GM12864 (cell line): ENCODE data around the gene NEDD9.

Experiments used
- DNase-seq: peaks from one replicate; pipeline ENCODE4 v3.0.0-alpha.2; 2011; ENCODE audit warnings: low read depth
- H3K4me3 ChIP-seq: 2 replicates; pipeline ENCODE4 v1.5.1; 2011; ENCODE audit warnings: mild to moderate bottlenecking, low read depth, low read length, control low read depth
- CTCF ChIP-seq: IDR thresholded peaks from 2 replicates; pipeline ENCODE4 v1.5.1; 2011; ENCODE audit warnings: low read depth, mild to moderate bottlenecking, moderate library complexity, low read length, control low read depth, inconsistent platforms; ENCODE audit errors: missing control alignments

NEDD9 gene

GRCh38 chr6:11201772-11202512 lies 30.5 kb downstream of the NEDD9 start:
- TF ChIP-seq CTCF: no peak
- no peak for DNase-seq

GRCh38 chr6:11201015-11201414 lies 31.5 kb downstream of the NEDD9 start:
- H3K4me3 ChIP-seq: no peak overlapping the region
- TF ChIP-seq CTCF: no peak
- DNase-seq: no peak

More at GRCh38 chr6:11201772-11202512, 30.5 kb downstream of the NEDD9 start:
- no peak overlapping the region for H3K4me3 ChIP-seq

- TF ChIP-seq CTCF: no peak
- DNase-seq: no peak
- no peak overlapping the region for H3K4me3 ChIP-seq
These were observed 32.1 kb downstream of the NEDD9 start for GRCh38 chr6:11200356-11200755.

- TF ChIP-seq CTCF: no peak
- DNase-seq: no peak
- no peak overlapping the region for H3K4me3 ChIP-seq
These were observed 33.5 kb downstream of the NEDD9 start for GRCh38 chr6:11198663-11199603.

GRCh38 chr6:11197850-11198249 lies 34.6 kb downstream of the NEDD9 start:
- no peak overlapping the region for H3K4me3 ChIP-seq
- no peak for DNase-seq
- no peak for TF ChIP-seq CTCF

GRCh38 chr6:11197175-11197536 lies 35.3 kb downstream of the NEDD9 start:
- no peak overlapping the region for H3K4me3 ChIP-seq

More at GRCh38 chr6:11197175-11197536, 35.3 kb downstream of the NEDD9 start:
- TF ChIP-seq CTCF: no peak
- no peak for DNase-seq
